HG03095 (cell line): ENCODE results near the gene VCPKMT.

Source experiments
- ATAC-seq: cut with Tn5 transposase; IDR thresholded peaks from one replicate; pipeline ENCODE4 v1.9.1; 2021; ENCODE audit warnings: moderate library complexity; ENCODE audit not compliant: unreplicated experiment

VCPKMT gene

GRCh38 chr14:50116181-50116956 lies at the start of gene VCPKMT:
TSS of gene VCPKMT (minus strand) at chr14:50116572. CDS start at chr14:50116552, 20 bp downstream.
- peak; percentile 97 for ATAC-seq

- no peak for ATAC-seq
These were observed 39.7 kb upstream of the VCPKMT start for GRCh38 chr14:50156111-50156510.

GRCh38 chr14:50148799-50149198 lies 32.4 kb upstream of the VCPKMT start:
- ATAC-seq: no peak

- ATAC-seq: no peak
These were observed 22.8 kb upstream of the VCPKMT start for GRCh38 chr14:50139192-50139591.

- no peak for ATAC-seq
These were observed 11.4 kb upstream of the VCPKMT start for GRCh38 chr14:50127802-50128201.

- no peak for ATAC-seq
These were observed 6.7 kb upstream of the VCPKMT start for GRCh38 chr14:50123062-50123461.

- no peak for ATAC-seq
These were observed 5.9 kb upstream of the VCPKMT start for GRCh38 chr14:50122291-50122690.

GRCh38 chr14:50121486-50121885 lies 5.1 kb upstream of the VCPKMT start:
- no peak for ATAC-seq

- no peak for ATAC-seq
These were observed 1.1 kb upstream of the VCPKMT start for GRCh38 chr14:50117456-50117855.

- ATAC-seq: no peak
These were observed 594 bp upstream of the VCPKMT start for GRCh38 chr14:50116966-50117365.

GRCh38 chr14:50113381-50114035 lies 2.9 kb downstream of the VCPKMT start:
- no peak for ATAC-seq

GRCh38 chr14:50110323-50111037 lies 5.9 kb downstream of the VCPKMT start:
- ATAC-seq: no peak

GRCh38 chr14:50109342-50109741 lies 7.0 kb downstream of the VCPKMT start:
- no peak for ATAC-seq

GRCh38 chr14:50107850-50108249 lies 8.5 kb downstream of the VCPKMT start:
- ATAC-seq: no peak

- no peak for ATAC-seq
These were observed 10.2 kb downstream of the VCPKMT start for GRCh38 chr14:50106178-50106577.

GRCh38 chr14:50103558-50103957 lies 12.8 kb downstream of the VCPKMT start:
- ATAC-seq: no peak

GRCh38 chr14:50101417-50101816 lies 15.0 kb downstream of the VCPKMT start:
- ATAC-seq: no peak

GRCh38 chr14:50100805-50101204 lies 15.6 kb downstream of the VCPKMT start:
- ATAC-seq: no peak

- no peak for ATAC-seq
These were observed 17.0 kb downstream of the VCPKMT start for GRCh38 chr14:50099335-50099734.

GRCh38 chr14:50095895-50096294 lies 20.5 kb downstream of the VCPKMT start:
- no peak for ATAC-seq

- ATAC-seq: no peak
These were observed 22.2 kb downstream of the VCPKMT start for GRCh38 chr14:50094056-50094755.
